HG03571 (cell line): ENCODE data around the gene FIGNL2.

Experiments
- ATAC-seq: cut with Tn5 transposase; IDR thresholded peaks from one replicate; pipeline ENCODE4 v1.9.1; 2021; ENCODE audit not compliant: unreplicated experiment

The FIGNL2 gene

DNA sequence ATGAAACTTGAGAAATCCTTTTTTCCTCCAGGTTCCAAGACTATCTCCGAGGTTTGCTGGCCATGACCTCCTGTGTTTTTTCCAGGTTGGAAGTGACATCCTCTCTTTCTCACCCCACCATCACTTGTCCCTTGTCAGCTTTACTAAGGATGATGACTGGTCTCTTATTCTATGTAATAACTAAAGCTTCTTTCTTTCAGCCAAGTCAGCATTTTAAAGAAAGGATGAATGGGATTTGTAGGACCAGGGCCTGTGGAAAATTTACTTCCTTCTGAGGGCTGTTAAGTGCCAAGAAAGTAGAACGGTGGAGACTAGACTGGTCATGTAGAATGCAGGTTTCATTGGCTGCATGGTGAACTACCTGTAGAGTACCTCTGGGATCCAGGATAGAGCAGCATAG, 73.6 kb downstream of the FIGNL2 start:
- ATAC-seq = no peak

DNA sequence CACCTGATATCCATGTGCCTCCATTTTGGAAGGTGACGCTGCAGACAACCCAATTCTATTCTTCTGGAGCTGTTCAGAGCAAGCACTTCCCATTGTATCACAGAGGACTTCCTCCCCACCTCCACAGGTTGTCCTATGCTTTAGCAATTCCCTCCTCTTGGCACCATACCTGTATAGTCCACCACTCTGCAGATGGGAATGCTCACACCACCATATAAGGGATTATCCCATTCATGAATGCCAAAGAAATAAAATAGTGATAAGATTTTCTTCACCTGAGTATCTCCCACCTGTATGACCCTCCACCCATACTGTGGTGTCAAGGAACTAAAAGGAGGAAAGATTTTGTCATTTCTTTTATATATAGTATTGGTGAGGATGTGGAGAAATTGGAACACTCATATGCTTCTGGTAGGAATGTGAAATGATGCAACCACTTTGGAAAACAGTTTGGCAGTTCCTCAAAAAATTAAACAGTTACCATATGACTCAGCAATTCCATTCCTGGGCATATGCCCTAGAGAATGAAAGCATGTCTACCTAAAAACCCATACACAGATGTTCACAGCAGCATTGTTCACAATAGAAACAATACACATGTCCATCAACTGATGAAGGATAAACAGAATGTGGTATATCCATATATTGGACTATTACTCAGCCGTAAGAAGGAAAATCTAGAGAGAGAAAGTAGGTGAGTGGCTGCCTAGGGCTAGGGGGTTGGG, 75.2 kb downstream of the FIGNL2 start:
- no peak for ATAC-seq

DNA sequence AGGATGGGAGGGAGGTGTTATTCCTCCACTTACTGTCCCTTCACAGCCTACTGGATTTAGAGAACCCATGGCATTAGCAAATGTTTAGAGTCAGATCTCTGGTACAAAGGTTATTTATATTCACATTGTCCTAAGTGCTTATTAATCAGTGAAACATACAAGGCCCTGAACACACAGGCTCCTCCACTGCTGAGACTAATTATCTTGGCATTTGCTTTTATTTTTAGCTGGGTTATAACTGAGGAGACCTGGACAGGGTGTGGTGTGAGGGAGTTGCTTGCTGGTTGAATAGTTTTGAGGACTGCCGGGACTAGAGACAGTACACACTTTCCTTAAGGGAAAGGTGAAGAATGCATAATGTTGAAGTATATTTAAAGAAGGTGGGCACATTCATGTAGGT, 77.5 kb downstream of the FIGNL2 start:
- ATAC-seq = no peak
